K562 (cell line): ENCODE data around the gene ENSA. TPM values are rescaled to one million over a fixed set of nuclear protein-coding genes. Genes with fewer than 3 reads are reported as not detected.

Experiments
- BHLHE40 ChIP-seq: IDR thresholded peaks from 2 replicates; pipeline ENCODE4 v1.6.1; 2011; ENCODE audit warnings: low read length, improper control_type of control experiment
- CEBPG ChIP-seq, 3 experiments: fragments of 200-800 bp in 1 of 3; sonication (Bioruptor generic) in 1 of 3; sonication (generic) in 1 of 3; formaldehyde crosslinking in 1 of 3; IDR thresholded peaks in 2 of 3; conservative IDR thresholded peaks in 1 of 3; 2 replicates each; pipeline versions ENCODE4 v1.6.1 to v1.8.0; 2016 to 2022; ENCODE audit warnings: missing compliant biosample characterization in 2 of 3, missing genetic modification characterization in 2 of 3, mild to moderate bottlenecking in 1 of 3, missing genetic modification reagents in 1 of 3
- CUX1 ChIP-seq: fragments of 200-800 bp; sonication (Bioruptor generic); IDR thresholded peaks from 2 replicates; pipeline ENCODE4 v1.6.1; 2016; ENCODE audit warnings: missing genetic modification characterization, missing compliant biosample characterization
- MTA1 ChIP-seq: fragments of 450-650 bp; IDR thresholded peaks from 2 replicates; pipeline ENCODE4 v1.6.1; 2017; ENCODE audit warnings: borderline replicate concordance
- NONO ChIP-seq, 2 experiments: fragments of 200-400 bp in 1 of 2; fragments of 450-650 bp in 1 of 2; formaldehyde crosslinking in 1 of 2; IDR thresholded peaks; 2 replicates each; pipeline ENCODE4 v1.6.1; 2017; ENCODE audit warnings: low read depth in 2 of 2, mild to moderate bottlenecking in 2 of 2, moderate library complexity in 2 of 2, low read length in 1 of 2
- POLR2AphosphoS5 ChIP-seq: IDR thresholded peaks from 2 replicates; pipeline ENCODE4 v1.6.1; 2011; ENCODE audit warnings: mild to moderate bottlenecking, low read depth, low read length, moderate library complexity; ENCODE audit not compliant: control insufficient read depth, insufficient read depth
- POLR2B ChIP-seq: fragments of 450-650 bp; IDR thresholded peaks from 2 replicates; pipeline ENCODE4 v1.6.1; 2018; ENCODE audit warnings: low read depth; ENCODE audit not compliant: partially characterized antibody
- REST ChIP-seq, 2 experiments: fragments of 450-650 bp; formaldehyde crosslinking in 1 of 2; IDR thresholded peaks; 2 replicates each; pipeline versions ENCODE4 v1.4.0 to v1.6.1; 2014 to 2020; ENCODE audit warnings: mild to moderate bottlenecking in 2 of 2, borderline replicate concordance in 1 of 2, low read depth in 1 of 2
- SETDB1 ChIP-seq: IDR thresholded peaks from one replicate; pipeline ENCODE4 v1.6.1; 2012; ENCODE audit warnings: low read length, control low read depth, inconsistent platforms
- TEAD4 ChIP-seq, 2 experiments: sonication (generic) in 1 of 2; formaldehyde crosslinking in 1 of 2; IDR thresholded peaks; 2 replicates each; pipeline versions ENCODE4 v1.6.1 to v1.8.0; 2012 to 2022; ENCODE audit warnings: borderline replicate concordance in 1 of 2, inconsistent platforms in 1 of 2, low read length in 1 of 2, mild to moderate bottlenecking in 1 of 2, missing genetic modification reagents in 1 of 2
- ZNF436 ChIP-seq: fragments of 250-450, 450-650 bp; sonication (Bioruptor Pico); formaldehyde crosslinking; IDR thresholded peaks from 2 replicates; pipeline ENCODE4 v1.7.0; 2020; ENCODE audit warnings: mild to moderate bottlenecking
- ZNF644 ChIP-seq: fragments of 200-800 bp; sonication (Bioruptor generic); IDR thresholded peaks from 2 replicates; pipeline ENCODE4 v1.6.1; 2016; ENCODE audit warnings: low read depth, missing genetic modification characterization, missing compliant biosample characterization
- ZNF668 ChIP-seq: fragments of 250-450 bp; sonication (Bioruptor Pico); IDR thresholded peaks from 2 replicates; pipeline ENCODE4 v1.8.0; 2022; ENCODE audit warnings: mild to moderate bottlenecking, inconsistent platforms
- polyA plus RNA-seq, 8 experiments: library from polyadenylated mRNA; depleted of rRNA in 4 of 8; stranded (reverse) in 5 of 8; unstranded in 3 of 8; fragments of >200 nt; fragmentation: Nextera tagmentation in 2 of 8; fragmentation: Illumina TruSeq in 1 of 8; extraction: Ambion mirVana in 2 of 8; extraction: Trizol in 1 of 8; gene quantifications; 2 replicates each; pipeline versions ENCODE4 v1.2.1 to v1.2.3, GENCODE V29; 2011 to 2014; ENCODE audit warnings: inconsistent platforms in 1 of 8, missing spikeins in 1 of 8
- total RNA-seq, 7 experiments: library from RNA; depleted of rRNA in 6 of 7; stranded (reverse); fragments of >200 nt in 6 of 7; fragmentation: Illumina TruSeq in 2 of 7; extraction: Trizol in 2 of 7; gene quantifications; 2 replicates each; pipeline versions ENCODE4 v1.2.1 to v1.2.3, GENCODE V29; 2011 to 2021; ENCODE audit warnings: low replicate concordance in 1 of 7

ENSA gene
- total and polyA plus RNA-seq, 9 of the 15 experiments (the other 6 are each of a cell fraction or from before 2014, with no cell fraction given) = 68.1 to 605 (median 188) TPM

- no peak for TF ChIP-seq REST (IDR thresholded peaks at IDR 0.05; ENCODE audit: borderline replicate concordance)
- TF ChIP-seq REST (CRISPR knock-in tag; IDR thresholded peaks at IDR 0.05; ENCODE audit: low read depth) = no peak
- no peak for TF ChIP-seq ZNF436 (CRISPR knock-in tag)
- TF ChIP-seq ZNF644 (tag) = no peak
- no peak for TF ChIP-seq ZNF668 (CRISPR knock-in tag)
- TF ChIP-seq MTA1 = no peak
- TF ChIP-seq TEAD4 (IDR thresholded peaks at IDR 0.05; ENCODE audit: low read length) = no peak
- TF ChIP-seq TEAD4 (CRISPR knock-in tag; IDR thresholded peaks at IDR 0.05; ENCODE audit: borderline replicate concordance) = no peak
- TF ChIP-seq NONO (IDR thresholded peaks at IDR 0.05; ENCODE audit: low read depth in 2 of 2, low read length in 1 of 2) = no peak
- no peak for TF ChIP-seq SETDB1
- no peak for TF ChIP-seq BHLHE40
- TF ChIP-seq CEBPG (CRISPR knock-in tag; IDR thresholded peaks at IDR 0.05) = no peak
- no peak for TF ChIP-seq CEBPG (tag; conservative IDR thresholded peaks at IDR 0.05 in 1 of 2, IDR thresholded peaks at IDR 0.05 in 1 of 2)
- TF ChIP-seq POLR2AphosphoS5 = peak; percentile 88
- TF ChIP-seq CUX1 (CRISPR knock-in tag) = no peak
- peak; percentile 47 for TF ChIP-seq POLR2B
These were observed 56.3 kb downstream of the ENSA start (continued) for GRCh38 chr1:150572918-150573647.
